H9 (cell line): Measurements from ENCODE around the gene MARF1. TPM values are rescaled to one million over a fixed set of nuclear protein-coding genes. Genes with fewer than 3 reads are reported as not detected.
A peak's percentile ranks its signal among the peaks of the same experiment; 100 is the strongest.

Source experiments
- DNase-seq: peaks from one replicate; pipeline ENCODE4 v3.0.0-alpha.2; 2017
- H2AFZ ChIP-seq: one replicate; pipeline ENCODE4 v1.6.1; 2013; ENCODE audit warnings: mild to moderate bottlenecking, low read length, control low read depth, moderate library complexity
- H2AK5ac ChIP-seq: 2 replicates; pipeline ENCODE4 v1.6.1; 2013; ENCODE audit warnings: low read length, control low read depth, mixed read lengths; ENCODE audit not compliant: insufficient read length
- H2BK120ac ChIP-seq: one replicate; pipeline ENCODE4 v1.6.1; 2013; ENCODE audit warnings: low read depth, mild to moderate bottlenecking, low read length, control low read depth, inconsistent platforms; ENCODE audit not compliant: poor library complexity, severe bottlenecking
- H2BK12ac ChIP-seq: 2 replicates; pipeline ENCODE4 v1.6.1; 2013; ENCODE audit warnings: low read length, control low read depth, mixed read lengths, low read depth; ENCODE audit not compliant: insufficient read length
- H2BK15ac ChIP-seq: 2 replicates; pipeline ENCODE4 v1.6.1; 2013; ENCODE audit warnings: low read depth, low read length, control low read depth
- H2BK20ac ChIP-seq: one replicate; pipeline ENCODE4 v1.6.1; 2013; ENCODE audit warnings: low read depth, mild to moderate bottlenecking, low read length, control low read depth, inconsistent platforms; ENCODE audit not compliant: poor library complexity, severe bottlenecking
- H2BK5ac ChIP-seq: 2 replicates; pipeline ENCODE4 v1.6.1; 2013; ENCODE audit warnings: low read length, control low read depth, mixed read lengths; ENCODE audit not compliant: insufficient read length
- H3K14ac ChIP-seq: 2 replicates; pipeline ENCODE4 v1.6.1; 2013; ENCODE audit warnings: low read length, control low read depth; ENCODE audit not compliant: insufficient read depth
- H3K18ac ChIP-seq: 2 replicates; pipeline ENCODE4 v1.6.1; 2013; ENCODE audit warnings: low read depth, mild to moderate bottlenecking, mixed read lengths, low read length, control low read depth; ENCODE audit not compliant: insufficient read length
- H3K23ac ChIP-seq: 2 replicates; pipeline ENCODE4 v1.6.1; 2013; ENCODE audit warnings: low read length, control low read depth, mixed read lengths, low read depth; ENCODE audit not compliant: insufficient read length
- H3K23me2 ChIP-seq: 2 replicates; pipeline ENCODE4 v1.6.1; 2013; ENCODE audit warnings: low read depth, mild to moderate bottlenecking, mixed read lengths, low read length, control low read depth; ENCODE audit not compliant: insufficient read length, poor library complexity, severe bottlenecking
- H3K27ac ChIP-seq: 2 replicates; pipeline ENCODE4 v1.5.1; 2013; ENCODE audit warnings: low read length, control low read depth, mixed read lengths, low read depth; ENCODE audit not compliant: insufficient read length
- H3K27me3 ChIP-seq: 2 replicates; pipeline ENCODE4 v1.6.1; 2013; ENCODE audit warnings: low read length, control low read depth, inconsistent platforms; ENCODE audit not compliant: insufficient read depth
- H3K4ac ChIP-seq: 2 replicates; pipeline ENCODE4 v1.6.1; 2013; ENCODE audit warnings: low read depth, mild to moderate bottlenecking, control low read depth, inconsistent platforms, low read length, moderate library complexity
- H3K4me1 ChIP-seq: 2 replicates; pipeline ENCODE4 v1.6.1; 2013; ENCODE audit warnings: low read length, control low read depth, inconsistent platforms; ENCODE audit not compliant: insufficient read depth
- H3K4me2 ChIP-seq: 2 replicates; pipeline ENCODE4 v1.6.1; 2013; ENCODE audit warnings: low read length, control low read depth, mixed read lengths; ENCODE audit not compliant: insufficient read length, insufficient read depth
- H3K56ac ChIP-seq: 2 replicates; pipeline ENCODE4 v1.6.1; 2013; ENCODE audit warnings: low read depth, mild to moderate bottlenecking, mixed read lengths, low read length, control low read depth; ENCODE audit not compliant: insufficient read length
- H3K79me1 ChIP-seq: 2 replicates; pipeline ENCODE4 v1.6.1; 2013; ENCODE audit warnings: low read depth, mild to moderate bottlenecking, moderate library complexity, low read length, control low read depth, inconsistent platforms; ENCODE audit not compliant: insufficient read depth, poor library complexity, severe bottlenecking
- H3K79me2 ChIP-seq: 2 replicates; pipeline ENCODE4 v1.6.1; 2013; ENCODE audit warnings: low read length, control low read depth, inconsistent platforms; ENCODE audit not compliant: insufficient read depth
- H3K9ac ChIP-seq: 2 replicates; pipeline ENCODE4 v1.6.1; 2013; ENCODE audit warnings: low read length, control low read depth, mixed read lengths; ENCODE audit not compliant: insufficient read length; ENCODE audit errors: extremely low read depth
- H3K9me3 ChIP-seq: one replicate; pipeline ENCODE4 v1.6.1; 2013; ENCODE audit warnings: low read depth, low read length, inconsistent platforms; ENCODE audit not compliant: control insufficient read depth
- H3T11ph ChIP-seq: one replicate; pipeline ENCODE4 v1.6.1; 2013; ENCODE audit warnings: mild to moderate bottlenecking, low read length, control low read depth, inconsistent platforms
- H4K20me1 ChIP-seq: one replicate; pipeline ENCODE4 v1.6.1; 2013; ENCODE audit not compliant: control insufficient read depth, insufficient read length, insufficient read depth
- H4K5ac ChIP-seq: 2 replicates; pipeline ENCODE4 v1.6.1; 2013; ENCODE audit warnings: low read depth, mild to moderate bottlenecking, mixed read lengths, low read length, control low read depth; ENCODE audit not compliant: insufficient read length
- H4K8ac ChIP-seq: replicated peaks from 2 replicates; pipeline ENCODE4 v1.6.1; 2013; ENCODE audit warnings: low read length, control low read depth, mixed read lengths, low read depth; ENCODE audit not compliant: insufficient read length
- H4K91ac ChIP-seq: 2 replicates; pipeline ENCODE4 v1.6.1; 2013; ENCODE audit warnings: low read depth, mild to moderate bottlenecking, moderate library complexity, mixed read lengths, low read length, control low read depth; ENCODE audit not compliant: insufficient read length
- H3K27ac Mint-ChIP-seq, 3 experiments: 2 replicates in 2 of 3; 3 replicates in 1 of 3; pipeline ENCODE4 v1.8.0; 2020 to 2021; ENCODE audit warnings: mixed read lengths in 3 of 3, mild to moderate bottlenecking in 1 of 3, moderate library complexity in 1 of 3
- H3K27me3 Mint-ChIP-seq: 2 replicates; pipeline ENCODE4 v1.8.0; 2021; ENCODE audit warnings: low read depth, mild to moderate bottlenecking, moderate library complexity, mixed read lengths
- H3K36me3 Mint-ChIP-seq, 3 experiments: 2 replicates in 2 of 3; 3 replicates in 1 of 3; pipeline ENCODE4 v1.8.0; 2020 to 2021; ENCODE audit warnings: low read depth in 3 of 3, mixed read lengths in 3 of 3; ENCODE audit not compliant: insufficient read depth in 1 of 3
- H3K4me1 Mint-ChIP-seq, 2 experiments: 2 replicates each; pipeline ENCODE4 v1.8.0; 2020; ENCODE audit warnings: mixed read lengths in 2 of 2
- H3K4me3 Mint-ChIP-seq, 2 experiments: 2 replicates in 1 of 2; 3 replicates in 1 of 2; pipeline ENCODE4 v1.8.0; 2020 to 2021; ENCODE audit warnings: mild to moderate bottlenecking in 2 of 2, mixed read lengths in 2 of 2, moderate library complexity in 1 of 2
- H3K9me3 Mint-ChIP-seq, 2 experiments: 2 replicates in 1 of 2; 3 replicates in 1 of 2; pipeline ENCODE4 v1.8.0; 2020; ENCODE audit warnings: mild to moderate bottlenecking in 2 of 2, mixed read lengths in 2 of 2, moderate library complexity in 1 of 2
- WGBS: extraction: QIAGEN DNeasy Blood & Tissue Kit; methylation state at CpG from one replicate; pipeline ENCODE4 v1.1.7; 2013; ENCODE audit warnings: missing lambda C conversion rate, low lambda C conversion rate, mixed read lengths; ENCODE audit not compliant: insufficient read length; ENCODE audit errors: extremely low coverage; 5-methylcytosine and 5-hydroxymethylcytosine counted together
- total RNA-seq: library from RNA; stranded (reverse); gene quantifications from 2 replicates; pipeline ENCODE4 v1.2.1, GENCODE V29; 2021
- TF ChIP-seq, protein P1 (sequence below): fragments of 200-600 bp; sonication (generic); conservative IDR thresholded peaks from 3 replicates; pipeline ENCODE4 v1.8.0; 2021; ENCODE audit warnings: antibody characterized with exemption, mild to moderate bottlenecking

MARF1 gene
- total RNA-seq, 1 experiment from 2014 or later = 23.3 TPM

DNA sequence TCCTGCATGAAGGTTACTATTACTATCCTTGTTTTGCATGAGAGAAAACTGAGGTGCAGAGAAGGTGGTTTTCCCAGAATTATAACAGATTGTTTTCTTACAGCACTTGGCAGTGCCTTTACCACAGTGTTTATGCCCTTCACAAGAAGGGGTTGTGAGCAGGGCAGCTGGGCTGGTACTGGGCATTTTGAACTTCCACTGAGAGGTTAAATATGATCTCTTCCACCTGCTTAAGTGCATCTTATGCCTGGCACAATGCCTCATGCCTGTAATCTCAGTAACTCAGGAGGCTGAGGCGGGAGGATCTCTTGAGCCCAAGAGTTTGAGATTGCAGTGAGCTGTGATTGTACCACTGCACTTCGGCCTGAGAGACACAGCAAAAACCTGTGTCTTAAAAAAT lies 43.3 kb upstream of the MARF1 start:
- no peak overlapping the region for H2BK20ac ChIP-seq
- H2AFZ ChIP-seq = no peak overlapping the region
- no peaks in the 10 kb centered on the region for H3K23me2 ChIP-seq
- no peak overlapping the region for H4K5ac ChIP-seq
- no peak for DNase-seq
- no peak overlapping the region for H2BK15ac ChIP-seq
- H3K9me3 ChIP-seq = no peaks in the 10 kb centered on the region
- no peaks in the 10 kb centered on the region for H3K4me1 ChIP-seq
- peak overlapping the region in 1 of 3 experiments; percentile 72; a peak in 1 of 7 replicates for H3K27ac Mint-ChIP-seq
- H3K56ac ChIP-seq = no peak overlapping the region
- H3K79me2 ChIP-seq = no peaks in the 10 kb centered on the region
- peaks cover 0 to 2% of the 10 kb centered on the region in 2 experiments; a peak in 2 of 4 replicates for H3K4me1 Mint-ChIP-seq
- H4K8ac ChIP-seq = no peak overlapping the region
- H3T11ph ChIP-seq = no peak overlapping the region
- TF ChIP-seq, protein P1, sequence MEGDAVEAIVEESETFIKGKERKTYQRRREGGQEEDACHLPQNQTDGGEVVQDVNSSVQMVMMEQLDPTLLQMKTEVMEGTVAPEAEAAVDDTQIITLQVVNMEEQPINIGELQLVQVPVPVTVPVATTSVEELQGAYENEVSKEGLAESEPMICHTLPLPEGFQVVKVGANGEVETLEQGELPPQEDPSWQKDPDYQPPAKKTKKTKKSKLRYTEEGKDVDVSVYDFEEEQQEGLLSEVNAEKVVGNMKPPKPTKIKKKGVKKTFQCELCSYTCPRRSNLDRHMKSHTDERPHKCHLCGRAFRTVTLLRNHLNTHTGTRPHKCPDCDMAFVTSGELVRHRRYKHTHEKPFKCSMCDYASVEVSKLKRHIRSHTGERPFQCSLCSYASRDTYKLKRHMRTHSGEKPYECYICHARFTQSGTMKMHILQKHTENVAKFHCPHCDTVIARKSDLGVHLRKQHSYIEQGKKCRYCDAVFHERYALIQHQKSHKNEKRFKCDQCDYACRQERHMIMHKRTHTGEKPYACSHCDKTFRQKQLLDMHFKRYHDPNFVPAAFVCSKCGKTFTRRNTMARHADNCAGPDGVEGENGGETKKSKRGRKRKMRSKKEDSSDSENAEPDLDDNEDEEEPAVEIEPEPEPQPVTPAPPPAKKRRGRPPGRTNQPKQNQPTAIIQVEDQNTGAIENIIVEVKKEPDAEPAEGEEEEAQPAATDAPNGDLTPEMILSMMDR = no peak
- no peak overlapping the region for H3K23ac ChIP-seq
- H4K91ac ChIP-seq = no peak overlapping the region
- H3K9me3 Mint-ChIP-seq = no peaks in the 10 kb centered on the region
- no peak overlapping the region for H2AK5ac ChIP-seq
- H3K18ac ChIP-seq = no peak overlapping the region
- no peak overlapping the region for H2BK5ac ChIP-seq
- no peak overlapping the region for H3K14ac ChIP-seq
- no peak overlapping the region for H3K27ac ChIP-seq
- no peaks in the 10 kb centered on the region for H3K27me3 ChIP-seq
- no peak overlapping the region for H2BK120ac ChIP-seq
- H3K27me3 Mint-ChIP-seq = no peaks in the 10 kb centered on the region
- H3K36me3 Mint-ChIP-seq = peaks cover 13 to 38% (median 36%) of the 10 kb centered on the region in 3 experiments; a peak in 6 of 7 replicates
- no peak overlapping the region for H3K4me3 Mint-ChIP-seq
- no peak overlapping the region for H3K4me2 ChIP-seq
- H3K79me1 ChIP-seq = no peaks in the 10 kb centered on the region
- H3K9ac ChIP-seq = no peak overlapping the region
- no peak overlapping the region for H2BK12ac ChIP-seq
- no CpG with 5 or more reads among the region's 2 CpGs for WGBS
- H3K4ac ChIP-seq = no peak overlapping the region
- H4K20me1 ChIP-seq = no peaks in the 10 kb centered on the region
